H1 (cell line): ENCODE measurements around the gene PBOV1. TPM values are rescaled to one million over a fixed set of nuclear protein-coding genes. Genes with fewer than 3 reads are reported as not detected.

Experiments used
- CHD7 ChIP-seq: fragments of 300-600 bp; sonication (generic); IDR thresholded peaks from 2 replicates; pipeline ENCODE4 v1.7.1; 2012; ENCODE audit warnings: low read length, moderate library complexity, mild to moderate bottlenecking, inconsistent platforms; ENCODE audit not compliant: insufficient replicate concordance
- polyA plus RNA-seq, 7 experiments: library from polyadenylated mRNA; depleted of rRNA in 3 of 7; stranded (reverse) in 5 of 7; unstranded in 2 of 7; fragments of >200 nt in 5 of 7; fragments of 200-250 nt in 2 of 7; gene quantifications; 1 replicate in 5 of 7; 2 replicates in 1 of 7; 4 replicates in 1 of 7; pipeline versions ENCODE4 v1.2.1 to v1.2.3, GENCODE V29; 2011 to 2013; ENCODE audit warnings: missing spikeins in 2 of 7, mixed read lengths in 2 of 7
- total RNA-seq: library from RNA; stranded (reverse); fragmentation: NEBNext Ultra II Directional; extraction: Animal tissue kit (Norgen Biotek cat#: 25700); gene quantifications from 2 replicates; pipeline ENCODE4 v1.2.1, GENCODE V29; 2021

Gene PBOV1
- total and polyA plus RNA-seq, 2 of the 8 experiments (the other 6 are each of a cell fraction or from before 2014, with no cell fraction given): not detected

GRCh38 chr6:138266095-138266494 lies 47.8 kb upstream of the PBOV1 start (continued):
- no peak for TF ChIP-seq CHD7
